Stomach (tissue), 4 donors: ENCODE results near the gene LRRC4C.

Source experiments
- CTCF ChIP-seq, 7 experiments: fragments of 450-650 bp in 4 of 7; fragments of 200-600 bp in 3 of 7; sonication (generic) in 3 of 7; IDR thresholded peaks; one replicate each; pipeline ENCODE4 v1.5.1; 2016 to 2019; ENCODE audit warnings: antibody characterized with exemption in 7 of 7, control low read depth in 2 of 7, mild to moderate bottlenecking in 1 of 7
- POLR2A ChIP-seq, 4 donors: fragments of 450-650 bp; IDR thresholded peaks; one replicate each; pipeline ENCODE4 v1.6.1; 2016; ENCODE audit warnings: antibody characterized with exemption in 4 of 4, control low read depth in 2 of 4, mild to moderate bottlenecking in 1 of 4, moderate library complexity in 1 of 4

- no peak for TF ChIP-seq CTCF (IDR thresholded peaks at IDR 0.05)
- no peak for TF ChIP-seq POLR2A (IDR thresholded peaks at IDR 0.05)
Observed at GRCh38 chr11:40286137-40286536, 1173.3 kb downstream of the LRRC4C start.
